ENCODE measurements around the gene TNFRSF8.
A peak's percentile ranks its signal among the peaks of the same experiment; 100 is the strongest.

TNFRSF8 gene

GRCh38 chr1:12140515-12141162, 77.5 kb downstream of the TNFRSF8 start:
- H3K27me3 ChIP-seq = no peaks in the 10 kb centered on the region
- peaks cover 0 to 13% (median 0%) of the 10 kb centered on the region in 11 experiments; a peak in 3 of 22 replicates for H3K36me3 ChIP-seq

GRCh38 chr1:12141163-12141850, 78.2 kb downstream of the TNFRSF8 start:
- Histone ChIP-seq H3K27ac (peak overlapping the region in 10 of 11 experiments; percentile 77 to 98 (median 86); a peak in 15 of 22 replicates), H4K20me1 (no peaks in the 10 kb centered on the region), H3K4me3 (no peak overlapping the region), H3K9ac (peak overlapping the region in 7 of 11 experiments; percentile 68 to 90 (median 76); a peak in 7 of 22 replicates), H3K4me1 (peaks cover 56 to 100% (median 81%) of the 10 kb centered on the region in 10 experiments), H3K27me3 (no peaks in the 10 kb centered on the region), H3K4me2 (peak overlapping the region in 8 of 11 experiments; percentile 73 to 92 (median 88); a peak in 14 of 22 replicates), H3K36me3 (peaks cover 0 to 13% (median 0%) of the 10 kb centered on the region in 11 experiments; a peak in 3 of 22 replicates), H3K9me3 (replicated peaks in 1 of 11) (no peaks in the 10 kb centered on the region)
- no peak for TF ChIP-seq Cebpa-rat (IDR thresholded peaks at IDR 0.05)

More at GRCh38 chr1:12140515-12141162, 77.5 kb downstream of the TNFRSF8 start:
- no peaks in the 10 kb centered on the region for H3K9me3 ChIP-seq (replicated peaks in 1 of 11)
- H3K4me3 ChIP-seq = no peak overlapping the region
- H3K4me1 ChIP-seq = peaks cover 50 to 99% (median 74%) of the 10 kb centered on the region in 10 experiments
- peak overlapping the region in 4 of 11 experiments; percentile 18 to 90 (median 24); a peak in 6 of 22 replicates for H3K9ac ChIP-seq
- no peaks in the 10 kb centered on the region for H4K20me1 ChIP-seq
- peak overlapping the region in 9 of 11 experiments; percentile 0 to 92 (median 84); a peak in 12 of 22 replicates for H3K4me2 ChIP-seq
- no peak for TF ChIP-seq Cebpa-rat (IDR thresholded peaks at IDR 0.05)
- H3K27ac ChIP-seq = peak overlapping the region in 6 of 11 experiments; percentile 14 to 98 (median 86); a peak in 9 of 22 replicates

DNA sequence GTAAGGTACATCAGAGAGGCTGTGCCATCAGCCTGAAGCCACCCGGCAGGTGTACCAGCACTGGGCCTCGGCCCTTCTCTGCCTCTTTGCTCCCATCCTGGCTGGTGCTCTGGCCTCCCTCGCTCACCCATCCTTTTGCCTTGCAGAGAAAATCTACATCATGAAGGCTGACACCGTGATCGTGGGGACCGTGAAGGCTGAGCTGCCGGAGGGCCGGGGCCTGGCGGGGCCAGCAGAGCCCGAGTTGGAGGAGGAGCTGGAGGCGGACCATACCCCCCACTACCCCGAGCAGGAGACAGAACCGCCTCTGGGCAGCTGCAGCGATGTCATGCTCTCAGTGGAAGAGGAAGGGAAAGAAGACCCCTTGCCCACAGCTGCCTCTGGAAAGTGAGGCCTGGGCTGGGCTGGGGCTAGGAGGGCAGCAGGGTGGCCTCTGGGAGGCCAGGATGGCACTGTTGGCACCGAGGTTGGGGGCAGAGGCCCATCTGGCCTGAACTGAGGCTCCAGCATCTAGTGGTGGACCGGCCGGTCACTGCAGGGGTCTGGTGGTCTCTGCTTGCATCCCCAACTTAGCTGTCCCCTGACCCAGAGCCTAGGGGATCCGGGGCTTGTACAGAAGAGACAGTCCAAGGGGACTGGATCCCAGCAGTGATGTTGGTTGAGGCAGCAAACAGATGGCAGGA, 79.2 kb downstream of the TNFRSF8 start:
- H3K36me3 ChIP-seq = peaks cover 0 to 13% (median 0%) of the 10 kb centered on the region in 11 experiments; a peak in 3 of 22 replicates
- no peak for TF ChIP-seq Cebpa-rat (IDR thresholded peaks at IDR 0.05)
- no peaks in the 10 kb centered on the region for H4K20me1 ChIP-seq
- H3K4me3 ChIP-seq = no peak overlapping the region; a peak in 1 of 20 replicates
- H3K9ac ChIP-seq = peak overlapping the region; percentile 57 to 90 (median 74); a peak in 21 of 22 replicates
- H3K27ac ChIP-seq = peak overlapping the region; percentile 72 to 98 (median 85)
- H3K27me3 ChIP-seq = no peaks in the 10 kb centered on the region
- peak overlapping the region; percentile 68 to 92 (median 88) for H3K4me2 ChIP-seq
- H3K9me3 ChIP-seq (replicated peaks in 1 of 11) = no peaks in the 10 kb centered on the region
- peaks cover 66 to 100% (median 91%) of the 10 kb centered on the region in 10 experiments for H3K4me1 ChIP-seq

GRCh38 chr1:12142891-12143630, 80.0 kb downstream of the TNFRSF8 start:
- H3K27me3 ChIP-seq = no peaks in the 10 kb centered on the region

DNA sequence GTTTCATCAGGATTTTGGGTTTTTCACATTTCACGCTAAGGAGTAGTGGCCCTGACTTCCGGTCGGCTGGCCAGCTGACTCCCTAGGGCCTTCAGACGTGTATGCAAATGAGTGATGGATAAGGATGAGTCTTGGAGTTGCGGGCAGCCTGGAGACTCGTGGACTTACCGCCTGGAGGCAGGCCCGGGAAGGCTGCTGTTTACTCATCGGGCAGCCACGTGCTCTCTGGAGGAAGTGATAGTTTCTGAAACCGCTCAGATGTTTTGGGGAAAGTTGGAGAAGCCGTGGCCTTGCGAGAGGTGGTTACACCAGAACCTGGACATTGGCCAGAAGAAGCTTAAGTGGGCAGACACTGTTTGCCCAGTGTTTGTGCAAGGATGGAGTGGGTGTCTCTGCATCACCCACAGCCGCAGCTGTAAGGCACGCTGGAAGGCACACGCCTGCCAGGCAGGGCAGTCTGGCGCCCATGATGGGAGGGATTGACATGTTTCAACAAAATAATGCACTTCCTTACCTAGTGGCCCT, 80.6 kb downstream of the TNFRSF8 start:
- Histone ChIP-seq H3K4me2 (peak overlapping the region; percentile 68 to 92 (median 88)), H4K20me1 (no peaks in the 10 kb centered on the region), H3K27me3 (no peaks in the 10 kb centered on the region), H3K9me3 (replicated peaks in 1 of 11) (no peaks in the 10 kb centered on the region), H3K4me3 (peak overlapping the region in 1 of 10 experiments; percentile 5; a peak in 2 of 20 replicates), H3K4me1 (peaks cover 80 to 100% (median 95%) of the 10 kb centered on the region in 10 experiments), H3K9ac (peak overlapping the region; percentile 57 to 90 (median 74)), H3K36me3 (peaks cover 0 to 6% (median 0%) of the 10 kb centered on the region in 11 experiments; a peak in 3 of 22 replicates), H3K27ac (peak overlapping the region; percentile 72 to 98 (median 85))
- TF ChIP-seq Cebpa-rat (IDR thresholded peaks at IDR 0.05) = peak in 8 of 11 experiments; percentile 26 to 91 (median 58); a peak in 12 of 22 replicates

More at GRCh38 chr1:12142891-12143630, 80.0 kb downstream of the TNFRSF8 start:
- Histone ChIP-seq H3K4me1 (peaks cover 74 to 100% (median 95%) of the 10 kb centered on the region in 10 experiments), H3K36me3 (peaks cover 0 to 12% (median 0%) of the 10 kb centered on the region in 11 experiments; a peak in 3 of 22 replicates), H3K9me3 (replicated peaks in 1 of 11) (no peaks in the 10 kb centered on the region), H3K9ac (peak overlapping the region; percentile 57 to 90 (median 74)), H4K20me1 (no peaks in the 10 kb centered on the region), H3K27ac (peak overlapping the region; percentile 72 to 98 (median 85)), H3K4me3 (peak overlapping the region in 1 of 10 experiments; percentile 6; a peak in 3 of 20 replicates), H3K4me2 (peak overlapping the region; percentile 68 to 92 (median 88))
- TF ChIP-seq Cebpa-rat (IDR thresholded peaks at IDR 0.05) = no peak

GRCh38 chr1:12144236-12144635, 81.1 kb downstream of the TNFRSF8 start:
- H3K9ac ChIP-seq = peak overlapping the region; percentile 57 to 90 (median 74); a peak in 21 of 22 replicates
- TF ChIP-seq Cebpa-rat (IDR thresholded peaks at IDR 0.05) = no peak
- H3K9me3 ChIP-seq (replicated peaks in 1 of 11) = peaks cover 0 to 3% (median under 1%) of the 10 kb centered on the region in 11 experiments; a peak in 9 of 22 replicates
- peak overlapping the region; percentile 68 to 92 (median 88) for H3K4me2 ChIP-seq
- H3K4me1 ChIP-seq = peaks cover 85 to 100% (median 96%) of the 10 kb centered on the region in 10 experiments
- H3K27me3 ChIP-seq = no peaks in the 10 kb centered on the region
- 0 out of 22 replicates have a peak, but pooled peaks cover 0 to under 1% (median 0%) of the 10 kb centered on the region in 11 experiments for H3K36me3 ChIP-seq
- H3K4me3 ChIP-seq = 0 out of 20 replicates have a peak overlapping the region, but pooled peaks of 1 of the 10 experiments have one; percentile 5
- H3K27ac ChIP-seq = peak overlapping the region; percentile 72 to 98 (median 85)
- H4K20me1 ChIP-seq = no peaks in the 10 kb centered on the region

DNA sequence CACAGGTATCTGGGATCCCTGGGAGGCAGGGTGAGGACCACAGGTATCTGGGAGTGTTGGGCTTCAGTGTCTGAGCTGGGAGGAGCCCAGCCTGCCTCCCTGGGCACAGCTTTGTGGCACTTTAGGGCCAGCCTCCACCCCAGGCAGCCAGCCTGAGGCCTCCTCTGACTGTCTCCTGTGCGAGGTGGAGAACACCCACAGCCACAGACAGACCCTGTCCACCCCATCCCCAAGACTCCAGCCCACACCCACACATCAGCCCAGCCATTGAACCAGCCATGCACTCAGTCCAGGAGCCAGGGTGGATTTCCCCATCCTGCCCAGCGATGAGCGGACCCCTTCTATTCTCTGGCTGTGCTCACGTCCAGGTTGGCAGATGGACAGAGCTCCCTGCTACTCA, 81.9 kb downstream of the TNFRSF8 start:
- H3K9ac ChIP-seq = peak overlapping the region in 9 of 11 experiments; percentile 45 to 90 (median 76); a peak in 14 of 22 replicates
- no peak for TF ChIP-seq Cebpa-rat (IDR thresholded peaks at IDR 0.05)
- H3K4me1 ChIP-seq = peaks cover 85 to 100% (median 98%) of the 10 kb centered on the region in 10 experiments
- H3K27ac ChIP-seq = peak overlapping the region; percentile 72 to 98 (median 85)
- H3K4me3 ChIP-seq = no peak overlapping the region
- peaks cover 5 to 10% (median 8%) of the 10 kb centered on the region in 11 experiments; a peak in 18 of 22 replicates for H3K9me3 ChIP-seq (replicated peaks in 1 of 11)
- no peaks in the 10 kb centered on the region for H3K27me3 ChIP-seq
- H3K36me3 ChIP-seq = peaks cover 0 to 5% (median 0%) of the 10 kb centered on the region in 11 experiments; a peak in 1 of 22 replicates
- no peaks in the 10 kb centered on the region for H4K20me1 ChIP-seq
- H3K4me2 ChIP-seq = peak overlapping the region; percentile 68 to 92 (median 88); a peak in 21 of 22 replicates

All from BLaER1 treated with 17β-estradiol and CSF1 and Interleukin-3, amounts not matched to agents 10 nM and 100 nM (cell line).